Prostate gland (tissue), 2 donors: ENCODE measurements around the gene PNLDC1. TPM values are rescaled to one million over a fixed set of nuclear protein-coding genes. Genes with fewer than 3 reads are reported as not detected.
A peak's percentile ranks its signal among the peaks of the same experiment; 100 is the strongest.

Experiments used
- DNase-seq: peaks from one replicate; pipeline ENCODE4 v3.0.0-alpha.2; 2019; ENCODE audit warnings: low spot score
- H3K27ac ChIP-seq, 2 donors: fragments of 200-600 bp; sonication (generic); 2 replicates each; pipeline ENCODE4 v1.5.1; 2017 to 2019
- H3K27me3 ChIP-seq: fragments of 200-600 bp; sonication (generic); replicated peaks from 2 replicates; pipeline ENCODE4 v1.5.1; 2019; ENCODE audit not compliant: insufficient read depth
- H3K36me3 ChIP-seq, 2 donors: fragments of 200-600 bp; sonication (generic); 1 replicate in 1 of 2; 2 replicates in 1 of 2; pipeline versions ENCODE4 v1.5.1 to v1.8.1; 2017 to 2019
- H3K4me1 ChIP-seq: fragments of 200-600 bp; sonication (generic); replicated peaks from 2 replicates; pipeline ENCODE4 v1.5.1; 2019
- H3K4me3 ChIP-seq, 2 donors: fragments of 200-600 bp; sonication (generic); 2 replicates each; pipeline ENCODE4 v1.5.1; 2017 to 2019
- H3K9me3 ChIP-seq: fragments of 200-600 bp; sonication (generic); 2 replicates; pipeline ENCODE4 v1.5.1; 2017
- CTCF ChIP-seq, 4 experiments: fragments of 200-600 bp in 2 of 4; fragments of 450-650 bp in 2 of 4; sonication (generic) in 2 of 4; IDR thresholded peaks; 1 replicate in 3 of 4; 2 replicates in 1 of 4; pipeline ENCODE4 v1.5.1; 2016 to 2019; ENCODE audit warnings: antibody characterized with exemption in 4 of 4, mild to moderate bottlenecking in 2 of 4, moderate library complexity in 2 of 4
- POLR2A ChIP-seq: fragments of 450-650 bp; IDR thresholded peaks from one replicate; pipeline ENCODE4 v1.6.1; 2016; ENCODE audit warnings: antibody characterized with exemption, mild to moderate bottlenecking
- POLR2AphosphoS5 ChIP-seq: sonication (generic); formaldehyde crosslinking; IDR thresholded peaks from one replicate; pipeline ENCODE4 v1.6.1; 2017; ENCODE audit warnings: antibody characterized with exemption
- WGBS: methylation state at CpG from one replicate; pipeline ENCODE4 v1.1.5; 2018; 5-methylcytosine and 5-hydroxymethylcytosine counted together
- intact Hi-C: fragments of 100-400 bp; cut with DNase I; formaldehyde crosslinking; loops from one replicate; pipeline ENCODE4 v1.14.2; 2022
- total RNA-seq, 2 donors: library from RNA; depleted of rRNA; stranded (reverse); fragments of >200 nt; gene quantifications; one replicate each; pipeline ENCODE4 v1.1.0, GENCODE V29; 2016

The PNLDC1 gene
- total RNA-seq, 2 donors from 2014 or later: 5.6 TPM; not detected in 1

- H3K27ac ChIP-seq: peak overlapping the region; percentile 98 to 99
- H3K36me3 ChIP-seq: peaks cover 0 to 2% of the 10 kb centered on the region in 2 donors
- no peaks in the 10 kb centered on the region for H3K9me3 ChIP-seq
- DNase-seq: peak; percentile 20
- intact Hi-C loops: loop anchor here (2.0 kb wide), 1 partner anchor 36 kb away; the partner anchor contains the start of gene WTAP
- WGBS: 15% methylated on average over 15 of the region's 16 CpGs
- H3K4me3 ChIP-seq: peak overlapping the region; percentile 66 to 88
- TF ChIP-seq POLR2AphosphoS5: no peak
- no peak for TF ChIP-seq CTCF (IDR thresholded peaks at IDR 0.05)
- no peak for TF ChIP-seq POLR2A
- no peaks in the 10 kb centered on the region for H3K27me3 ChIP-seq
- H3K4me1 ChIP-seq: no peaks in the 10 kb centered on the region
Observed at GRCh38 chr6:159762681-159763293, 37.3 kb upstream of the PNLDC1 start.

- H3K36me3 ChIP-seq: peaks cover 3 to 4% of the 10 kb centered on the region in 2 donors
- TF ChIP-seq POLR2AphosphoS5 (no peak), CTCF (IDR thresholded peaks at IDR 0.05) (no peak), POLR2A (no peak)
Observed at GRCh38 chr6:159766906-159767305, 33.2 kb upstream of the PNLDC1 start.

GRCh38 chr6:159769470-159769869 is 30.6 kb upstream of the PNLDC1 start:
- H3K36me3 ChIP-seq: peaks cover 3 to 4% of the 10 kb centered on the region in 2 donors

More at GRCh38 chr6:159766906-159767305, 33.2 kb upstream of the PNLDC1 start:
- Histone ChIP-seq H3K27ac (no peak overlapping the region), H3K4me3 (no peak overlapping the region), H3K4me1 (no peaks in the 10 kb centered on the region), H3K27me3 (no peaks in the 10 kb centered on the region), H3K9me3 (no peaks in the 10 kb centered on the region)
- intact Hi-C loops: no loop called here
- no peak for DNase-seq

GRCh38 chr6:159772196-159772595 is 27.9 kb upstream of the PNLDC1 start:
- H3K4me3 ChIP-seq: no peak overlapping the region
- WGBS: 0% methylated on average over 1 of the region's 1 CpG
- peaks cover 3 to 4% of the 10 kb centered on the region in 2 donors for H3K36me3 ChIP-seq
- no peaks in the 10 kb centered on the region for H3K4me1 ChIP-seq
- H3K27ac ChIP-seq: no peak overlapping the region
- intact Hi-C loops: no loop called here
- no peak for TF ChIP-seq POLR2A
- H3K9me3 ChIP-seq: no peaks in the 10 kb centered on the region
- H3K27me3 ChIP-seq: no peaks in the 10 kb centered on the region
- DNase-seq: no peak

More at GRCh38 chr6:159769470-159769869, 30.6 kb upstream of the PNLDC1 start:
- DNase-seq: no peak
- TF ChIP-seq CTCF (IDR thresholded peaks at IDR 0.05) (no peak), POLR2AphosphoS5 (no peak), POLR2A (no peak)
- H3K27ac ChIP-seq: no peak overlapping the region
- H3K4me1 ChIP-seq: no peaks in the 10 kb centered on the region
- H3K9me3 ChIP-seq: no peaks in the 10 kb centered on the region
- no peak overlapping the region for H3K4me3 ChIP-seq
- no peaks in the 10 kb centered on the region for H3K27me3 ChIP-seq
- intact Hi-C loops: no loop called here

GRCh38 chr6:159777240-159777904 is 22.7 kb upstream of the PNLDC1 start:
- Histone ChIP-seq H3K4me1 (no peaks in the 10 kb centered on the region), H3K27ac (no peak overlapping the region), H3K36me3 (no peaks in the 10 kb centered on the region), H3K9me3 (no peaks in the 10 kb centered on the region), H3K4me3 (no peak overlapping the region), H3K27me3 (no peaks in the 10 kb centered on the region)
- TF ChIP-seq CTCF (IDR thresholded peaks at IDR 0.05) (no peak), POLR2AphosphoS5 (no peak), POLR2A (no peak)
- no peak for DNase-seq
- WGBS: 89% methylated on average over 7 of the region's 7 CpGs
- intact Hi-C loops: no loop called here
